ENCODE measurements around the gene JAZF1.

The JAZF1 gene

DNA sequence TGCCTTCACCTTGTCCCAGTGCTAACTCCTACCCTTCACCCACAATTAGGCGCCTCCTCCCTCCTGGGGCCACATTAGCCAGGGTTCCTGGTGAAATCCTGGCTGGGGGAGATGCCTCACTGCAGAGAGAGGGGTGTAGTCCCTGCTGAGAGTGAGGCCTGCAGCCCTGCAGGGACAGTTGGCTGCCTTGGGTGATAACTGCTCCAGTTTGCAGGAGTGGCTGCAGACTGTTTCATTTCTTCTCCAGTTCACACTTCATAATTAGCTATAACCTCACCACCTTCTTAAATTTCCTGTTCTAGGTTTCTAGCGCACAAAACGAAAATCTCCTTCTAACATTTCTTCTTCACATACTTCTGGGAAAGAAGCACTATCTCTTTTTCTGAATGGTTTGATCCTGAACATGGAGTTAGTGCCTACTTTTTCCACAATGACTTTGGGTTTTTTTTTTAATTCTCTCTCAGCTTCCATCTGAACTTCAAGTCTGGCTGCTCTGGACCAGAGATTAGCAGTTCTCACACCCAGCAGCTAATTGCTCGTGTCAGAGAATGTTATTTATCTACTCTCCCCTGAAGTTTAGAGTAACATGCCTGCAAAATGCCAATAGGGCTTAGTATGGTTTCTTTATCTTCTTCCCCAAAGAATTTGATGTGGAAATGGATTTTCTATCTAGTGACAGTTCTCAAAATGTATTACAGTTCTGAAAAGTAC is 15.5 kb upstream of the JAZF1 start:
- H3K4me3 ChIP-seq (ENCODE audit: low read depth, low read length) = no peak overlapping the region
- no peaks in the 10 kb centered on the region for H3K9me3 ChIP-seq (ENCODE audit: control insufficient read depth, low read length)
- H2AFZ ChIP-seq = no peak overlapping the region
- H3K4me1 ChIP-seq = no peaks in the 10 kb centered on the region
- no peak overlapping the region for H3K27ac ChIP-seq
- H3K4me2 ChIP-seq (ENCODE audit: low read length) = no peak overlapping the region
- no peaks in the 10 kb centered on the region for H3K79me2 ChIP-seq
- TF ChIP-seq, protein P1, sequence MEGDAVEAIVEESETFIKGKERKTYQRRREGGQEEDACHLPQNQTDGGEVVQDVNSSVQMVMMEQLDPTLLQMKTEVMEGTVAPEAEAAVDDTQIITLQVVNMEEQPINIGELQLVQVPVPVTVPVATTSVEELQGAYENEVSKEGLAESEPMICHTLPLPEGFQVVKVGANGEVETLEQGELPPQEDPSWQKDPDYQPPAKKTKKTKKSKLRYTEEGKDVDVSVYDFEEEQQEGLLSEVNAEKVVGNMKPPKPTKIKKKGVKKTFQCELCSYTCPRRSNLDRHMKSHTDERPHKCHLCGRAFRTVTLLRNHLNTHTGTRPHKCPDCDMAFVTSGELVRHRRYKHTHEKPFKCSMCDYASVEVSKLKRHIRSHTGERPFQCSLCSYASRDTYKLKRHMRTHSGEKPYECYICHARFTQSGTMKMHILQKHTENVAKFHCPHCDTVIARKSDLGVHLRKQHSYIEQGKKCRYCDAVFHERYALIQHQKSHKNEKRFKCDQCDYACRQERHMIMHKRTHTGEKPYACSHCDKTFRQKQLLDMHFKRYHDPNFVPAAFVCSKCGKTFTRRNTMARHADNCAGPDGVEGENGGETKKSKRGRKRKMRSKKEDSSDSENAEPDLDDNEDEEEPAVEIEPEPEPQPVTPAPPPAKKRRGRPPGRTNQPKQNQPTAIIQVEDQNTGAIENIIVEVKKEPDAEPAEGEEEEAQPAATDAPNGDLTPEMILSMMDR (IDR thresholded peaks at IDR 0.05) = no peak
- no peak overlapping the region for H3K9ac ChIP-seq
- no peaks in the 10 kb centered on the region for H3K36me3 ChIP-seq (ENCODE audit: control insufficient read depth, insufficient read depth, low read length)
- H3K27me3 ChIP-seq (ENCODE audit: control insufficient read depth, insufficient read depth, low read length) = no peaks in the 10 kb centered on the region

DNA sequence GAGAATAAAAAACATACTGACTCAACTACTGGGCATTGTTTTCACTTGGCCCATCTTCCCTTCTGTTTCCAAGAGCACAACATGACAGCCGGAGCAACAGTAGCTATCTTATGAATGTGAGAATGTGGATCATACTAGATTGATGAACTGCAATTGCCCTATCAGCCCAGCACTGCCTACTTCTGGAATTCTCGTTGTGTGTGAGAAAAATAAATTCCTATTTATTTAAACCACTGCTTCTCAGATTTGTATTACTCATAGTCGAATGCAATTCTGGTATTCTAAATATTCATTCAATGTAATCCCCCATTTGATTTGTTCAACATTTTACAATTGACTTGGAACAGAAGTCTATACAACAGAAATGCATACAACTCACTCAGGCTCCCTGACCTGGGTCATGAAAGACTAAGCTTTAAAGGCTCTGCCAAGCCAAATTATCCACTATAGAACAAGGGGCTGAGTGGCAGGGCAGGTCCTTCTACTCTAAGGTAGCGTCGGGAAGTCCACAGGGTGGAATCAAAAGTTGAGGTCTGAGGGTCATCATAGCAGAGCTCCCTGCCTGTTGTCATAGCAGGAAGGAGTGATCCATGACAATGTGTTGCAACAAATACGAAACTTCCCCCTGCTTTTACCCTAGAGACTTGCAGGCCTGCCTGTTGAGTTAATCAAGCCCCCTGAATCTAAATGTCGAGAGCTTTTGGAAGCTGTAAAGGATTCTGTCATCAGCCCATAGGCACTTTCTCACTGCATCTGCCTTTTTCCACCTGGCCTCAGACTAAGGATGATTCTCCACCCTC is 12.4 kb upstream of the JAZF1 start:
- H3K4me1 ChIP-seq = no peaks in the 10 kb centered on the region
- TF ChIP-seq, protein P1 (IDR thresholded peaks at IDR 0.05) = no peak
- no peak overlapping the region for H3K4me3 ChIP-seq (ENCODE audit: low read depth, low read length)
- no peaks in the 10 kb centered on the region for H3K36me3 ChIP-seq (ENCODE audit: control insufficient read depth, insufficient read depth, low read length)
- no peaks in the 10 kb centered on the region for H3K79me2 ChIP-seq
- no peak overlapping the region for H3K4me2 ChIP-seq (ENCODE audit: low read length)
- no peak overlapping the region for H2AFZ ChIP-seq
- no peaks in the 10 kb centered on the region for H3K9me3 ChIP-seq (ENCODE audit: control insufficient read depth, low read length)
- no peak overlapping the region for H3K27ac ChIP-seq
- no peaks in the 10 kb centered on the region for H3K27me3 ChIP-seq (ENCODE audit: control insufficient read depth, insufficient read depth, low read length)
- H3K9ac ChIP-seq = no peak overlapping the region

DNA sequence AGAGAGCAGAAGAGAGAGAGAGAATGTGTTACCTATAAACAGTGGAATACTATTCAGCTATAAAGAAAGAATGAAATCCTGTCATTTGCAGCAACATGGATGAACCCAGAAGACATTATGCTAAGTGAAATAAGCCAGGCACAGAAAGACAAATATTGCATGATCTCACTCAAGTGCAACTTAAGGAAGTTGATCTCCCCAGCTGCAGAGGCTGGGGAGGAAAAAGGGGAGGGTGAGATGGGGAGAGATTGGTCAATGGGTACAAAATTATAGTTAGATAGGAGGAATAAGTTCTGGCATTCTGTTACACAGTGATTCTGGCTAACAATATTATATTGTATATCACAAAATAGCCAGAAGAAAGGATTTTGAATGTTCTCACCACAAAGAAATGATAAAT is 11.2 kb upstream of the JAZF1 start:
- no peaks in the 10 kb centered on the region for H3K36me3 ChIP-seq (ENCODE audit: control insufficient read depth, insufficient read depth, low read length)
- no peak overlapping the region for H3K27ac ChIP-seq
- no peak overlapping the region for H3K9ac ChIP-seq
- no peaks in the 10 kb centered on the region for H3K4me1 ChIP-seq
- H3K9me3 ChIP-seq (ENCODE audit: control insufficient read depth, low read length) = no peaks in the 10 kb centered on the region
- no peak overlapping the region for H3K4me3 ChIP-seq (ENCODE audit: low read depth, low read length)
- H3K79me2 ChIP-seq = no peaks in the 10 kb centered on the region
- H2AFZ ChIP-seq = no peak overlapping the region
- TF ChIP-seq, protein P1 (IDR thresholded peaks at IDR 0.05) = no peak
- H3K4me2 ChIP-seq (ENCODE audit: low read length) = no peak overlapping the region
- no peaks in the 10 kb centered on the region for H3K27me3 ChIP-seq (ENCODE audit: control insufficient read depth, insufficient read depth, low read length)

DNA sequence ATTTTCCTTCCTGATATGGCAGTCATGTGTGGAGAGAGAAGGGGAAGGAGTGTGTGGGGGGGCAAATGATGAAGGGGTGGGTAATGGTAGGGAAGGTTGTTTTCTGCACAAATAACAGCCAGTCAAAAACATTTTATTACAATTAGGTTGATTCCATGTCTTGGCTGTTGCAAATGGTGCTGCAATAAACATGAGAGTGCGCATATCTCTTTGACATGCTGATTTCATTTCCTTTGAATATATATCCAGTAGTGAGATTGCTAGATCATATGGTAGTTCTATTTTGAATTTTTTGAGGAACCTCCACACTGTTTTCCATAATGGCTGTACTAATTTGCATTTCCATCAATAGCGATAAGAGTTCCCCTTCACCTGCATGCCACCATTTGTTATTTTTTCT is 10.6 kb upstream of the JAZF1 start:
- TF ChIP-seq, protein P1 (IDR thresholded peaks at IDR 0.05) = no peak
- H3K9ac ChIP-seq = no peak overlapping the region
- H2AFZ ChIP-seq = no peak overlapping the region
- H3K27me3 ChIP-seq (ENCODE audit: control insufficient read depth, insufficient read depth, low read length) = no peaks in the 10 kb centered on the region
- H3K4me1 ChIP-seq = no peaks in the 10 kb centered on the region
- no peaks in the 10 kb centered on the region for H3K79me2 ChIP-seq
- H3K4me2 ChIP-seq (ENCODE audit: low read length) = no peak overlapping the region
- no peak overlapping the region for H3K27ac ChIP-seq
- H3K9me3 ChIP-seq (ENCODE audit: control insufficient read depth, low read length) = no peaks in the 10 kb centered on the region
- H3K4me3 ChIP-seq (ENCODE audit: low read depth, low read length) = no peak overlapping the region
- no peaks in the 10 kb centered on the region for H3K36me3 ChIP-seq (ENCODE audit: control insufficient read depth, insufficient read depth, low read length)

Measured in parathyroid adenoma (tissue), 2 donors.